Myometrial cell (primary cell): ENCODE measurements around the gene TRMT1L. TPM values are rescaled to one million over a fixed set of nuclear protein-coding genes. Genes with fewer than 3 reads are reported as not detected.

Experiments
- total RNA-seq: library from RNA; depleted of rRNA; stranded (reverse); fragments of >200 nt; gene quantifications from 2 replicates; pipeline ENCODE4 v1.2.3, GENCODE V29; 2015

The TRMT1L gene
- 13.3 and 13.8 TPM in 2 replicates for total RNA-seq

GRCh38 chr1:185156854-185157598, at the start of gene TRMT1L, which contains the start of gene SWT1:
Gene TRMT1L (minus strand): TSS chr1:185156953. CDS start chr1:185156712, 241 bp downstream.
Gene SWT1 (plus strand): TSS chr1:185157167. CDS start chr1:185160842, 3,675 bp downstream.

Other genes starting within 250 kb of the TRMT1L start
- 23.0 and 25.4 TPM in 2 replicates for gene NIBAN1, start 182.4 kb downstream of the TRMT1L start, total RNA-seq
- 11.0 and 14.7 TPM in 2 replicates for gene RNF2, start 111.4 kb downstream of the TRMT1L start, total RNA-seq
- gene SWT1, start 214 bp upstream of the TRMT1L start, total RNA-seq: 2.3 and 4.3 TPM in 2 replicates
- 14.9 and 17.3 TPM in 2 replicates for gene IVNS1ABP, start 160.3 kb upstream of the TRMT1L start, total RNA-seq